HG02763 (cell line): ENCODE results near the gene UROD.
A peak's percentile ranks its signal among the peaks of the same experiment; 100 is the strongest.
"Not testable (repeated sequence)": the region's sequence is repeated elsewhere in the genome, so short reads cannot be mapped to it uniquely, and the experiment has no call there.

Experiments used
- ATAC-seq: cut with Tn5 transposase; IDR thresholded peaks from one replicate; pipeline ENCODE4 v1.9.1; 2021; ENCODE audit warnings: mild to moderate bottlenecking, moderate library complexity; ENCODE audit not compliant: unreplicated experiment

UROD gene

DNA sequence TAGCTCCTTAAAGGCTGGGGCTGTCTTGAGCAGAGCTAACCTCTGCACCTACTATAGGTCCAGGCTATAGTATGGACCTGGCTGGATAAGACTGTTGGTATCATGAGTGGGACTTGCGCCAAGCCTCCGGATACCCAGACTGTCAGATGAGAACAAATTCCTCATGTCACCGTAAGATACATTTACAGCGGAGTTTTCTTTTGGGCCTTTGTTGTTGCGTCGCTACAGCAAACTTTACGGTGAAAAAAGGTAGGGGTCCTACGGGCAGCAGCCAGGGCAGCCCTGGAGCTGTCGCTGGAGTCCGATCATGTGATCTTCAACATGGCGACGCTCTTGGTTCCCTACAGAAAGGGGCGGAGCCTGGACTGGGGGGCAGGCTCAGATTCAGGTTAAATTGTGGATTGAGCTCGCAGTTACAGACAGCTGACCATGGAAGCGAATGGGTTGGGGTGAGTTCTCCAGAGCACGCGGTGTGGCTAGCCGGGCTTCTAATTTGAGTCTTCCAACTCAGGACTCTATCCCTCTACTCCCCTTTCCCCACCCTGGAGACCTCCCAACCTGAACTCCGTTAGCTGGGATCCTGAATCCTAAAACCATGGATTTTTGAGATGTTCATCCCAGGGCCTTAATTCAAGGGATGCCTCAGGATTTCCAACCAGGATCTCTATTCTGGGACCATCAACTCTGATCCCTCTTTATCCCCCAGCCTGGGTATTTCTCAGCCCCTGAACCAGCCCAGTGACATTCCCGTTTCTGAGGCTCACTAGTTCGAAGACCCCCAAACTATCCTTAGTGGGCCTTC lies at the start of gene UROD:
Gene UROD (plus strand): TSS at position 418 of the 802 bp plus-strand sequence. CDS start 12 bp downstream, at position 430.
- peak; percentile 64 for ATAC-seq

- no peak for ATAC-seq
Measured at GRCh38 chr1:44962729-44963128, 49.3 kb upstream of the UROD start.

- no peak for ATAC-seq
Measured at GRCh38 chr1:44964396-44964795, 47.7 kb upstream of the UROD start.

- ATAC-seq = no peak
Measured at GRCh38 chr1:44970317-44970716, 41.7 kb upstream of the UROD start.

DNA sequence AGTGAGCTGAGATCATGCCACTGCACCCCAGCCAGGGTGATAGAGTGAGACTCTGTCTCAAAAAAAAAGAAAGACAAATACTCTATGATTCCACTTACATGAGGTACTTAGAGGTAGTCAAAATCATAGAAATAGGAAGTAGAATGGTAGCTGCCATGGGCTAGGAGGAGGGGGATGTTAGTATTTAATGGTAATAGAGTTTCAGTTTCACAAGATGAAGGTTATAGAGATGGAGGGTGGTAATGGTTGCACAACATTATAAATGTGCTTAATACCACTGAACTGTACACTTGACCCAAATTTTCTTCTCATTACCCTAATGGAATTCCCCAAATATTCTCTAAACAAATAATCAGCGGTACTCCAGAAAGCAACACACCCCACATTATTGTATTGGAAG lies 38.4 kb upstream of the UROD start:
- ATAC-seq = no peak

GRCh38 chr1:44976252-44976651 lies 35.8 kb upstream of the UROD start:
- no peak for ATAC-seq

GRCh38 chr1:44977372-44977771 lies 34.7 kb upstream of the UROD start:
- ATAC-seq = not testable (repeated sequence)

DNA sequence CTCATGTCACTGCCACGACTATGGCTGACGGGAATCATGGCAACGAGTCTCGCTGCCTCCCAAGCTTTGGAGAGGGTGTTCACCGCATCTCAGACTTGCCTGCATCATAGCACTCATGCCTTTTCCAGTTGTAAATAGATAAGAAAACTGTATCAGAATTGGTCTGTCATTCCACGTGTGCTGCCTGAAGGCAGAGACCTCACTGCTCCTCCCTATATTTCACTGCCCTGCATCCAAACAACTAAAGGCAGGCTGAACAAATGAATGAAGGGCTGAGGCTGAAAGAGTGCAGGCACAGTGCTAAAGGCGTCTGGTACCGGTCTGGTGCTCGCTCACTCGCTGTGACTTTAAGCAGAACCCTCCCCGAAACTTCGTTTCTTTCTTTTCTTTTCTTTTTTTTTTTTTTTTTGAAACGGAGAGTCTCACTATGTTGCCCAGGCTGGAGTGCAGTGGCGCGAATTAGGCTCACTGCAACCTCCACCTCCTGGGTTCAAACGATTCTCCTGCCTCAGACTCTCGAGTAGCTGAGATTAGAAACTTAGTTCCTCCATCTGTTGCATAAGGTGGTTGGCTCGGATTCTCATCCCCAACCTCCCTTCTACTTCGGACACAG lies 26.2 kb upstream of the UROD start:
- peak; percentile 10 for ATAC-seq

- no peak for ATAC-seq
Measured at GRCh38 chr1:44988531-44989156, 23.4 kb upstream of the UROD start.

DNA sequence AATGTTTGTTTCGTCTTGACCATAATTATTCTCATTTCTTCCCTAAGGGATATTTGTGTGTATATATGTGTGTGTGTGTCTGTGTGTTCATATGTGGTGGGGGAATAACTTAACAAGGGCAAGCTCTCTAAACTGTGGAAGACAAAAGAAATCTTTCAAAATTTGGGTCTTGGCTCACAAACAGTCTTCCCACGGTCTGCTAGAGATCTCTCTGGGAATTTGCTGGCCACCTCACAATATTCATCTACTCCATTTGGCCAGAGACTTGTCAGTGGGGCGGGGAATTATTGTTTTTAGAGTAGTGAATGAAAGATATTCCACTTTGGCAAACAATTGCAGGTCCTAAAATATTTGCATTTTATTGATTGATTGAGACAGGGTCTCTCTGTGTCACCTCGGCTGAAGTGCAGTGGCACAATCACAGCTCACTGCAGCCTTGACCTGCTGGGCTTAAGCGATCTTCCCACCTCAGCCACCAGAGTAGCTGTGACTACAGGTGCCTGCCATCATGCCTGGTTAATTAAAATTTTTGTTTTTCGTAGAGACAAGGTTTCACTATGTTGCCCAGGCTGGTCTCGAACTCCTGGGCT lies 17.6 kb upstream of the UROD start:
- no peak for ATAC-seq

DNA sequence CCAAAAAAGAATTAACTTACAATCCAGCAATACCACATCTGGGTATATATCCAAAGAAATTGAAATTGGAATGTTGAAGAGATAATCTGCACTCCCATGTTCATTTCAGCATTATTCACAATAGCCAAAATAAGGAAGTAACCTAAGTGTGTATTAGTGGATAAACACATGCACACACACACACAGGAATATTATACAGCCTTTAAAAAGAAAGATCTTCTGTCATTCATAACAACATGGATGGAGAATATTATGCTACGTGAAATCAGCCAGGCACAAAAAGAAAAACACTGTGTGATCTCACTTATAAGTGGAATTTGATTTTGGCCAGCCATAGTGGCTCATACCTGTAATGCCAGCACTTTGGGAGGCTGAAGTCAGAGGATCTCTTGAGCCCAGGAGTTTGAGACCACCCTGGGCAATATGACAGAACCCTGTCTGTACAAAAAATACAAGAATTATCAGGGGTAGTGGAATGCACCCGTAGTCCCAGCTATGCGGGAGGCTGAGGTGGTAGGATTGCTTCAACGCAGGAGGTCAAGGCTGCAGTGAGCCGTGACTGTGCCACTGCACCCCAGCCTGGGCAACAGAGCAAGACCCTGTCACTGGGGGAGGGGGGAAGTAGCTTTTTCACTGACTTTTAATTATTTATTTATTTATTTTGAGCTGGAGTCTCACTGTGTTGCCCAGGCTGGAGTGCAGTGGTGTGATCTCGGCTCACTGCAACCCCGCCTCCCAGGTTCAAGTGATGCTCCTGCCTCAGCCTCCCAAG lies 16.4 kb upstream of the UROD start:
- ATAC-seq = no peak

GRCh38 chr1:44999232-44999631 lies 12.8 kb upstream of the UROD start:
- ATAC-seq = no peak

GRCh38 chr1:45001011-45001481 lies 11.0 kb upstream of the UROD start:
- ATAC-seq = no peak

DNA sequence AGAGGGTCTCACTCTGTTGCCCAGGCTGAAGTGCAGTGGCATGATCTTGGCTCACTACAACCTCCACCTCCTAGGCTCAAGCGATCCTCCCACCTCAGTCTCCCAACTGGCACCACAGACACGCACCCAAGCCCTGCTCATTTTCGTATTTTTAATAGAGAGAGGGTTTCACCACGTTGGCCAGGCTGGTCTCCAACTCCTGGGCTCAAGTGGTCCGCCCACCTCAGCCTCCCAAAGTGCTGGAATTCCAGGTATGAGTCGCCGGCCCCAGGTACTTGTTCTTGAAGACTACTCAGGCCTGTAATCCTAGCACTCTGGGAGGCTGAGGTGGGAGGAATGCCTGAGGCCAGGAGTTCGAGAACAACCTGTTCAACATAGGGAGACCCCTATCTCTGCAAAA lies 10.5 kb upstream of the UROD start:
- ATAC-seq = not testable (repeated sequence)

DNA sequence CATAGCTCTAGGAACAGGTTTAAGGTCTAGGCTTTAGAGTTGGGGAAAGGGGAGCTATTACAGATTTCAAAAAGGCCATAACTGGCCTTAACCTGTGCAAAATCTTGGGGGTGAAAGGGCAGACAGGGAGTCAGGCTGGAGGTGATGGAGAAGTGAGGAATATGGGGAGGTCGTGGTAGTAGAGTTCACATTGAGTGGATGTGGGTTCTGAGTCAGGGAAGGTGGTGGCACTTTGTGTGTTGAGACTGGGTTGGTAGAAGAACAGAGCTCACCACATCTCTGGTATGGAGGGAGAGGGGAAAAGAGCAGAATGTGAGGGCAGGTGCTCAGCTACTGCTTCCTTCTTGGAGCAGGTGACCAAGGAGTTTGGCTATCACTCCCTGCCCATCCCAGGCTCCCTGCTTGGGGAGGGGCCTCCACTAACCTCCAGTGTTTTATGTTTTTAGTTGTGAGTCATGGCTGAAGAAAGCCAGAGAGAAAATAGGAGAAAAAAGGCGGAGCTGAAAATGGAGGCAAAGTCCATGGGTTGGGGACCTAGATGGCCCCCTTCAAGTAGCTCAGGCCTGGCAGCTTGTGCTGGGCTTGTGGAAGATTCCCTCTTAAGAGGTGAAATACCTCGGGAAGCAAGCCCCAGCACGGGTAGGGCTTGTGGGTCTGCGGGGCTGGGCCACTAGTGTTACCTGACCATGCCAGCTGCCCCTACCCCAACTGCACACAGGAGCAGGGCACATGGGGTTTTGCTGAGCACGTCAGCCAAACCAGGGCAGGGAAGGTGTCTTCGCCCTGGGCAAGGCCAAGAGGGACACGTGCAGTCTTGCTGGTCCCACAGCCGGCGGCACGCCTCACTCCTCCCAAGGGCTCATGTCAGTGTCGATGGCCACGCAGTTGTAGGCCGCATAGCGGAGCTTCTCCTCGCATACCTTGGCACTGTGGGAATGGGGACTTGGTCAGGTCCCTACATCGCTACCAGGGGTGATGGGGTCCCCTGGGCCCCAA lies 9.1 kb upstream of the UROD start:
- ATAC-seq = no peak

- ATAC-seq = no peak
Measured at GRCh38 chr1:45003741-45004140, 8.3 kb upstream of the UROD start.

- ATAC-seq = no peak
Measured at GRCh38 chr1:45004281-45004920, 7.7 kb upstream of the UROD start.

DNA sequence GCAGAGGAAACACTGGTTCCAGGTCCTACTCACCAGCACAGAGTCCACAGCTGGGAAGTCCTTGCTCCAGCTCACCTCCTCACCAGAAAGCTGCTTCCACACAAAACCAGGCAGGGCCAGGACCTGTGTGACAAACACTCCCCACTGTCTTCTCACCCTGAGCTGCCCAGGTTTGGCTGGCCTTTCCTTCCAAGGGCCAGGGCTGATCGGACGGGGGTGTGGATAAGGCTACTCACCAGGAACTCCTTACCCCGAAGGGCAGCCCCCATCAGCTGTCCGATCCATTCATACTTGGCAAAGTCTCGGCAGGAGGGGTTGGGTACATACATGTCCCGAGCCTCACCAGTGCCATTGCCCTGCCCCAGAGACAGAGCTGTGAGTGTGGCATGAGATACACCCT lies 6.3 kb upstream of the UROD start:
- no peak for ATAC-seq

GRCh38 chr1:45007311-45007710 lies 4.7 kb upstream of the UROD start:
- no peak for ATAC-seq
